ENCODE measurements around the gene EXOC1.

The EXOC1 gene

GRCh38 chr4:55859711-55860110, 6.3 kb downstream of the EXOC1 start:
- DNase-seq: no peak

GRCh38 chr4:55864577-55865223, 11.3 kb downstream of the EXOC1 start:
- DNase-seq: no peak

DNA sequence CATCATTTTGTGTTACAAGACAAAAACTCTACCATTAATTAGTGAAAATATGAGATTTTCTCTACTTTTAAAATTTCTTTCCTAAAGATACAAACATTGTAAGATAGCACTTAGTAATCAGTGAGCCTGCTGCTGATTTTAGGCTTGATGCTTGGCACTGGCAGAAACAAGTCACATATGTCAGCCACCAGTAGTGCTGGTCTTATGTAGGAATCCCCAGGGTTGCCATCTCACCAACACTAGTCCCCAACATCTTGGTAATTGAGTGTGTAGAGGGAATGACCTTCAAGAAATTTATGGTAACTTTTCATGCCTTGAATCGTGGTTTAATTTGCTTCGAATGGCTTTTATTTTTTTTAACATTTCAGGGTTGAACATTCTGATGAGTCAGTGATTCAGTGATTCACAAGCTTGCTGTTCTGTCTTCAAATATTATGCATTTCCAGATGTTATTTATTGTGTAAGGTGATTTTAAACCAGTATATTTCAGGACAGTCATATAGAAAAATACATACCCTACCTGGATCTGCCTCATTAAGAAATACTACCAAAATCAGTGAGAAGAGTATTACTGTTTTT, 11.9 kb downstream of the EXOC1 start:
- no peak for DNase-seq

GRCh38 chr4:55866290-55866907, 13.0 kb downstream of the EXOC1 start:
- DNase-seq: no peak

GRCh38 chr4:55866973-55867574, 13.6 kb downstream of the EXOC1 start:
- peak; percentile 29 for DNase-seq

GRCh38 chr4:55868581-55869090, 15.2 kb downstream of the EXOC1 start:
- no peak for DNase-seq

DNA sequence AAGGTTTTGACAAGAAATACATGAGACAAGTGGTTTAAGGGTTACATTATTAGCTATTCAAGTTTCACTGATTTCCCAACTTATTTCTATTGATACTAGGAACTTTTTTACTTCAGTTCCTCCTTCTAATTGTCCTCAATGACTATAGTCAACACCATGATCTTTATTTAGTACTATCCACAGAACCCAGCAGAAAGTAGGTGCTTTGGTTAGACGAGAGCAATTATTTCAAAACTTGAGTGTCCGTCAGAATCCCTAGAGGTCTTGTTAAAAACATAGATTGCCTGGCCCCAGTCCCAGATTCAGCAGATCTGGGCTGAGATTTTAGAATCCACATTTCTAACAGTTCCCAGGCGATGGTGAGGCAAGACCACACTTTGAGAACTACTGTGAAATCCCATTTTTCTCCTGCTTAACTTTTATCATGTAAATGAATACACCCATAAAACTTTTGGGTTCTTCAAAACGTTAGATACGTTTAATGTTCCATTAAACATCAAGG, 17.9 kb downstream of the EXOC1 start:
- no peak for DNase-seq

- no peak for DNase-seq
These were observed 21.4 kb downstream of the EXOC1 start for GRCh38 chr4:55874831-55875230.

DNA sequence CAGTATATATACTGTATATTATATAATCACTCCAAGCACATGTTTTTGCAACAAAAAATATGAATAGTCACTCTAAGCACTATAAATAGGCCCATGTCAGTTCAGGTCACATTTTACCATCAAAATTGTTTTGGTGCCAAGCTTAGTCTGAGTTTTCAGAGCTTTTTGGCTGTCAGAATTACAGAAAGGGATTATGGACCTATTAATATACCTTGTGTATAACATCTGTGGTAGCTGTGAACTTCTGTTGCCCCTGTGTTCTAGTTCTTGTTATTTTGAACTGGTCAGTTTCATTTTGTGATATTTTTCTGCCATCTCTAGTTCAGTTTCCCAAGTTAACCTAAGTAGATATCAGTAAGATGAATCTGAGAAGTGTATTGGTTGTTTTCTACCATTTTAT, 22.9 kb downstream of the EXOC1 start:
- no peak for DNase-seq

DNA sequence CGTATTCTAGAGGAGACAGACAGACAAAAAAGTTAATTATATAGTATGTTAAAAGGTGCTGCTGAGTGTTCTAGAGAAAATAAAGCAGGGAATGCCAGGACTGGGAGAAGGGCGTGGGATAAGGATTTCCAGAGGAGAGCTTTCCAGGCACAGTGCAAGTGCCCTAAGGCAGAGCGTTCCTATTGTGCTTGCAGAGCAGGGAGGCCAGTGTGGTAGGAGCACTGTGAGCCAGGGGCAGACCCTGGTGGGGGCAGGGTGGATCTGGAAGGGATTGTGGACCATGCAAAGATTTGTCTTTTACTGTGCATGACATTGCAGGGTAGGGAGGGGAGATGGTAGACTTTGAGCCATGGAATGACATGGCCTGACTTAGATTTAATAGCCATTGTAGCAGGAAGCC, 25.8 kb downstream of the EXOC1 start:
- no peak for DNase-seq

- DNase-seq: no peak
These were observed 27.3 kb downstream of the EXOC1 start for GRCh38 chr4:55880652-55881280.

GRCh38 chr4:55884093-55884850, 30.8 kb downstream of the EXOC1 start:
- DNase-seq: no peak

- no peak for DNase-seq
These were observed 31.4 kb downstream of the EXOC1 start for GRCh38 chr4:55884851-55885219.

GRCh38 chr4:55887594-55887993, 34.1 kb downstream of the EXOC1 start:
- DNase-seq: no peak

DNA sequence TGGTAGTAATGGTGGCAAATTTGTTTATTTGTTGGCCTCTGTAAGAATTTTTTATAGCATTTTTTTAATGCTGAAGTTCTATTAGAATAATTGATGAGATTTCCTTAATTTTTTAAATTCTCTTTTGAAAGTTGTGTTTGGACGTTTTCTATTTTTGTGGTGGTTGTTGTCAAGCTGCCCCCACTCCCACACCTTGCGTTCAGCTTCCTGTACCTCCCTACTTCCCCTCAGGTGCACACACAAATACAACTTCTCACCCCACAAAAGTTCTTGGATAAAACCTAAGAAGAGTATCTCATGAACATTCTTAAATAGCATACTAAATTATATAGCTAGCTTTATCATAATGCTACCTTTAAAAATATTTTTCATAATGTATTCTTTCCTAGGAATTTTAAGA, 38.7 kb downstream of the EXOC1 start:
- DNase-seq: no peak

DNA sequence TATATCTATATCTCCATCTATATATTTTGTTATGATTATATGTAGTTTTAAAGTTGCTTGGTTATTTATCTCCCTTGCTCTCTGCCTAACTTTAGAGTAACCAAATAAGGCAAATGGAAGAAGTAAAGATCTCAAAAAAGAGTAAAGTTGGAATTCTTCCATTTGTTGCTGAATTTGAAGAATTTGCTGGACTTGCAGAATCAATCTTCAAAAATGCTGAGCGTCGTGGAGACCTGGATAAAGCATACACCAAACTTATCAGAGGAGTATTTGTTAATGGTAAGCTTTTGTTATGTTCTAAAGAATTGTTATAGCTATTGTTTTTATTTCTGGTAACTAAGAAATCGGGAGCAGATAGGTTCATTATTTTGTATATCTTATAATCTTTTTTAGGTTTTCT, 43.2 kb downstream of the EXOC1 start:
- DNase-seq: no peak

DNA sequence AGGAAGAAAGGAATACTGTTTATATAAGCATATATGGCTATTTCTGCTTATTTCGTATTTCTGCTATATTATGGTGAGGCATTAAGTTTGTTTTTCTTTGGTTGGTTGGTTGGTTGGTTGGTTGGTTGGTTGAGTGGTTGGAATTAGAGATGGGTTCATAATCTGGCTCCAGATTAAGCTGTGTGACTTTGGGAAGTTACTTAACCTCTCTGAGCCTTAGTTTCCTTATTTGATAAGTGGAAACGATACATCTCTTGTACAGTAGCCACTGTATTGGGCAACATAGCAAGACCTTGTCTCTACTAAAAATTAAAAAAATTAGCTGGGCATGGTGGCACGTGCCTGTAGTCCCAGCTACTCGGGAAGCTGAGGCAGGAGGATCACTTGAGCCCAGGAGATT, 49.2 kb downstream of the EXOC1 start:
- DNase-seq: no peak

- no peak for DNase-seq
These were observed 50.1 kb downstream of the EXOC1 start for GRCh38 chr4:55903577-55903976.

GRCh38 chr4:55904576-55904975, 51.1 kb downstream of the EXOC1 start:
- DNase-seq: no peak

GRCh38 chr4:55906323-55906722, 52.9 kb downstream of the EXOC1 start:
- no peak for DNase-seq

GRCh38 chr4:55906989-55907388, 53.5 kb downstream of the EXOC1 start:
- DNase-seq: no peak

- DNase-seq: no peak
These were observed 54.0 kb downstream of the EXOC1 start for GRCh38 chr4:55907469-55907868.

DNA sequence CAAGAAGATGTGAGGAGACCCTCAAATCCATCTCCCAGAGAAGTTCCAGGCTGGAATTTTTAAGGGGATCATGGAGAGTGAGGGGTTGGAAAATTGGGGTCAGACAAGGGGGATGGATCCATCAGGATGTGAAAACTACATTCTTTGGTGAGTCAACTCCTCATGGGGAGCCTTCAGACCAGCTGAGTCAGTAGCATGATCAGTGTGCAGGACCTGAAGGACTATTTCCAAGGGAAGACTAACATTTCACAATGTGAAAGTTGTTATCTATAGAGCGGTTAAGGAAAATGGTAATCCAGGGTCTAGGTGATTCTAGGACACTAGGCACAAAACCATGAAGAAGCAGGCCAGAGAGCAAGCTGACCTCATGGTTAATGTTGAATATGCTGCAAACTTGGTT, 56.7 kb downstream of the EXOC1 start:
- no peak for DNase-seq

Measured in NCI-H2107 (cell line).